Testis (tissue), 2 donors: ENCODE results near the gene DCDC2C.

Experiments
- POLR2A ChIP-seq: fragments of 450-650 bp; IDR thresholded peaks from one replicate; pipeline ENCODE4 v1.6.1; 2017; ENCODE audit warnings: antibody characterized with exemption, mild to moderate bottlenecking, moderate library complexity
- TF ChIP-seq, protein P1 (sequence below), 3 experiments: fragments of 450-650 bp in 2 of 3; fragments of 200-600 bp in 1 of 3; sonication (generic) in 1 of 3; IDR thresholded peaks; one replicate each; pipeline ENCODE4 v1.5.1; 2016 to 2019; ENCODE audit warnings: antibody characterized with exemption in 3 of 3, mild to moderate bottlenecking in 2 of 3, moderate library complexity in 1 of 3

DNA sequence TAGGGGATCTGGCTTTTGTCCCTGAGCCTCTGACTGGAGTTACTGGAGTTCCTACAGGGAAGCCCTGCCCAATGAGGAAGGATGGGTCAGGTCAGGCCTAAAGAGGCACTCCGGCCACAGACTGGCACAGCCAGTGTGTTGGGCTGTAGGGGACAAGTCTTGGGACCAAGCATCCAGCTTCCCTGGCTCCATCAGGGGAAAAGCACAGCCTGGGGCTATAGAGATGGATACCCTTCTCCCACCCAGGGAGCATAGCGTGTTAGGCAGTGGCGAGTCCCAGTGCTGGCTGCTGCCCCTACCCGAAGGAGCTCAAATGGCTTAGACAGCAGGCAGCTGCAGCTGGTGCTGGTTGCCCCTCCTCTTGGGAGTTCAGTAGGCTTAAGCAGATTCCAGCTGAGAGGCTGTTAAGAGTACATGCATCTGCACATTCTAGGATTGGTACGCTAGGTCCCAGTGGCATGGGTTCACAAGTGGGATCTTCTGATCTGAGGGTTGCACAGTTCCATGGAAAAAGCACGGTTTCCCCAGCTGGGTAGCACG lies 111.4 kb downstream of the DCDC2C start:
- TF ChIP-seq, protein P1, sequence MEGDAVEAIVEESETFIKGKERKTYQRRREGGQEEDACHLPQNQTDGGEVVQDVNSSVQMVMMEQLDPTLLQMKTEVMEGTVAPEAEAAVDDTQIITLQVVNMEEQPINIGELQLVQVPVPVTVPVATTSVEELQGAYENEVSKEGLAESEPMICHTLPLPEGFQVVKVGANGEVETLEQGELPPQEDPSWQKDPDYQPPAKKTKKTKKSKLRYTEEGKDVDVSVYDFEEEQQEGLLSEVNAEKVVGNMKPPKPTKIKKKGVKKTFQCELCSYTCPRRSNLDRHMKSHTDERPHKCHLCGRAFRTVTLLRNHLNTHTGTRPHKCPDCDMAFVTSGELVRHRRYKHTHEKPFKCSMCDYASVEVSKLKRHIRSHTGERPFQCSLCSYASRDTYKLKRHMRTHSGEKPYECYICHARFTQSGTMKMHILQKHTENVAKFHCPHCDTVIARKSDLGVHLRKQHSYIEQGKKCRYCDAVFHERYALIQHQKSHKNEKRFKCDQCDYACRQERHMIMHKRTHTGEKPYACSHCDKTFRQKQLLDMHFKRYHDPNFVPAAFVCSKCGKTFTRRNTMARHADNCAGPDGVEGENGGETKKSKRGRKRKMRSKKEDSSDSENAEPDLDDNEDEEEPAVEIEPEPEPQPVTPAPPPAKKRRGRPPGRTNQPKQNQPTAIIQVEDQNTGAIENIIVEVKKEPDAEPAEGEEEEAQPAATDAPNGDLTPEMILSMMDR (IDR thresholded peaks at IDR 0.05): no peak
- TF ChIP-seq POLR2A: no peak
